ENCODE data around the gene ARMC5.
"Not testable (repeated sequence)": the region's sequence is repeated elsewhere in the genome, so short reads cannot be mapped to it uniquely, and the experiment has no call there.

Gene ARMC5

GRCh38 chr16:31480851-31481536, 21.7 kb downstream of the ARMC5 start:
- DNase-seq: peak; percentile 16 to 28

- DNase-seq: no peak
Observed at GRCh38 chr16:31483081-31483480, 23.8 kb downstream of the ARMC5 start, which contains the start of gene SLC5A2. Gene SLC5A2, plus strand, starts transcription at chr16:31483123. Its CDS starts 14 bp downstream, at chr16:31483137.

DNA sequence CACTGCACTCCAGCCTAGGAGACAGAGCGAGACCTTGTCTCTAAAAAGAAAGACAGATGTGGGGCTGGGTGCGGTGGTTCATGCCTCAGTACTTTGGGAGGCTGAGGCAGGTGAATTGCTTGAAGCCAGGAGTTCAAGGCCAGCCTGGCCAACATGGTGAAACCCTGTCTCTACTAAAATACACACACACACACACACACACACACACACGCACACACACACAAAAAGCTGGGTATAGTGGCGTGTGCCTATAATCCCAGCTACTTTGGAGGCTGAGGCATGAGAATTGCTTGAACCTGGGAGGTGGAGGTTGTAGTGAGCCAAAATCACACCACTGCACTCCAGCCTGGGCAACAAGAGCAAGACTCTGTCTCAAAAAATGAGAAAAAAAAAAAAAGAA, 24.7 kb downstream of the ARMC5 start:
- not testable (repeated sequence) for DNase-seq

GRCh38 chr16:31484491-31485171, 25.3 kb downstream of the ARMC5 start:
- no peak for DNase-seq

GRCh38 chr16:31485571-31485970, 26.3 kb downstream of the ARMC5 start:
- DNase-seq: no peak

DNA sequence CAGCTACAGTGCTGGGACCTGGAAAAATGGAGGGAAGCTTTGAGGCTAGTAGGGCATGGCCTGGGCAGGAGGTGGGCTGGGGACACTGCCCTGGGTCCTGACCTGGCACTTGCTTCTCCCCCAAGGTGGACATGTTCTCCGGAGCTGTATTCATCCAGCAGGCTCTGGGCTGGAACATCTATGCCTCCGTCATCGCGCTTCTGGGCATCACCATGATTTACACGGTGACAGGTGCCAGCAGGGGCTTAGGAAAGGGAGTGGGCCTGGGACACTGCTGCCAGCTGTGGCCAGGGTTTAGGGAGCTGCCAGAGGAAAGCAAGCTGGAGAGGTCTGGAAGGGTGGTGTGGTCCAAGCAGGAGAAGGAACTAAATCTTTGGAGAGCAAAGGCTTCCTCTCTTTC, 26.7 kb downstream of the ARMC5 start:
- DNase-seq: no peak

DNA sequence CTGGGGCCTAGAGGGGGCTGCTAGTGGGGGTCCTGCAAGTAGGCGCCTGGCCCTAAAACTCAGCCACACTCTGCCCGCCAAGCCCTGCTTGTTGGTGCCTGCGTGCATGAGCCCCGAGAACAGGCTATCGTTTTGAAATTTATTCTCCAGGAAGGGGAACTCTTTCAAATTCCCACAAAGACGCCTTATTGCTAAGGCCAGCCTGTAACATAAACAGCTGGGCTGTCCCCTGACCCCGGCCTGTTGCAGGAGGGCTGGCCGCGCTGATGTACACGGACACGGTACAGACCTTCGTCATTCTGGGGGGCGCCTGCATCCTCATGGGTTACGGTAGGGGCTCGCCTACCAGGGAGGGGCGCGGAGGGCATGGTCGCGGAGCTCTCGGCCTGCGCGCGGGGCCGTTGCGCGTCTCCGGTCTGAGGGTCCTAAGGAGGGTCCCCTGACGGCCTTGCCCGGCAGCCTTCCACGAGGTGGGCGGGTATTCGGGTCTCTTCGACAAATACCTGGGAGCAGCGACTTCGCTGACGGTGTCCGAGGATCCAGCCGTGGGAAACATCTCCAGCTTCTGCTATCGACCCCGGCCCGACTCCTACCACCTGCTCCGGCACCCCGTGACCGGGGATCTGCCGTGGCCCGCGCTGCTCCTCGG, 27.9 kb downstream of the ARMC5 start:
- DNase-seq: peak; percentile 35 to 37

- DNase-seq: peak in 1 of 2 donors; percentile 21
Observed at GRCh38 chr16:31487720-31488467, 28.6 kb downstream of the ARMC5 start.

DNA sequence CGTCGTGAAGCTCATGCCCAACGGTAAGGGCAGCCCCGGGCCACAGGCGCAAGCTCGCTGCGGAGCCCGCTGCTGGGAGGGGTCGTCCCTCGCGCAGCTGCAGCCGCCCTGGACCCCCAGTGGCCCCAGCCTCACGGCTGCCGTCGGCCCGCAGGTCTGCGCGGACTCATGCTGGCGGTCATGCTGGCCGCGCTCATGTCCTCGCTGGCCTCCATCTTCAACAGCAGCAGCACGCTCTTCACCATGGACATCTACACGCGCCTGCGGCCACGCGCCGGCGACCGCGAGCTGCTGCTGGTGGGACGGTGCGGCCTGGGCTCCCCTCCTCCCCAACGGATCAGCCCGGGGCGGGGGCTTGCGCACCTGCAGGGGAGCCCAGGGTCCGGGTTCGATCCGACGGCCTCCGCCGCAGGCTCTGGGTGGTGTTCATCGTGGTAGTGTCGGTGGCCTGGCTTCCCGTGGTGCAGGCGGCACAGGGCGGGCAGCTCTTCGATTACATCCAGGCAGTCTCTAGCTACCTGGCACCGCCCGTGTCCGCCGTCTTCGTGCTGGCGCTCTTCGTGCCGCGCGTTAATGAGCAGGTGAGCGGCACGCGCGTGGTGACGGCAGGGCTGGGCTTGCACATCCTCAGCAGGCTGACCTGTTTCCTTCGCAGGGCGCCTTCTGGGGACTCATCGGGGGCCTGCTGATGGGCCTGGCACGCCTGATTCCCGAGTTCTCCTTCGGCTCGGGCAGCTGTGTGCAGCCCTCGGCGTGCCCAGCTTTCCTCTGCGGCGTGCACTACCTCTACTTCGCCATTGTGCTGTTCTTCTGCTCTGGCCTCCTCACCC, 29.4 kb downstream of the ARMC5 start:
- no peak for DNase-seq

- no peak for DNase-seq
Observed at GRCh38 chr16:31489298-31489564, 29.9 kb downstream of the ARMC5 start.

DNA sequence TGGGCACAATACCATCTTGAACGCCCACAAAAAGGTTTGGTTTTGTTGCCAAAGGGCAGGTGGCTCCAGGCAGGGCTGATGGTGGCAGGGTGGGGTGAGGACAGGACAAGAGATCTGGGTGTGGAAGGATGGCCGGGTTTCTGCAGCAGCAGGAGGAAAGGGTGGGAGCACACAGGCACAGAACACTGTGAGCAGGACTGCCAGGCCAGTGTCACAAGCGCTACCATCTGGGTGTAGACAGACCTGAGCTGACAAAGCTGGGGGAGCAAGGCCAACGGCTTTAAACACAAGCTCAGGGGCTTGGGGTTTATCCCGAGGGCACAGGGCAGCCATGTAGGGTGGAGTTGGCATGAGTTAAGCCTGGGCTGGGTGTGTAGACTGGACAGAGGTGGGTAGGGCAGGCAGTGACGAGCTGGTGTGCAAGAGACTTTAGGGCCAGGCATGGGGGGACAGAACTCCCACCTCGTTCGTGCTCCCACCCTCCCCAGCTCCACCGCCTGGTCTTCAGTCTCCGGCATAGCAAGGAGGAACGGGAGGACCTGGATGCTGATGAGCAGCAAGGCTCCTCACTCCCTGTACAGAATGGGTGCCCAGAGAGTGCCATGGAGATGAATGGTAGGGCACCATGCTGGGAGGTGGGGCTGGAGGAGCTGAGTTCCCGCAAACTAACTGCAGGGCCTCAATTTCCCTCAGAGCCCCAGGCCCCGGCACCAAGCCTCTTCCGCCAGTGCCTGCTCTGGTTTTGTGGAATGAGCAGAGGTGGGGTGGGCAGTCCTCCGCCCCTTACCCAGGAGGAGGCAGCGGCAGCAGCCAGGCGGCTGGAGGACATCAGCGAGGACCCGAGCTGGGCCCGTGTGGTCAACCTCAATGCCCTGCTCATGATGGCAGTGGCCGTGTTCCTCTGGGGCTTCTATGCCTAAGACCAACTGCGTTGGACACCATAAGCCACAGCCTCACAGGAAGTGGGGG, 30.6 kb downstream of the ARMC5 start:
- DNase-seq: no peak

DNA sequence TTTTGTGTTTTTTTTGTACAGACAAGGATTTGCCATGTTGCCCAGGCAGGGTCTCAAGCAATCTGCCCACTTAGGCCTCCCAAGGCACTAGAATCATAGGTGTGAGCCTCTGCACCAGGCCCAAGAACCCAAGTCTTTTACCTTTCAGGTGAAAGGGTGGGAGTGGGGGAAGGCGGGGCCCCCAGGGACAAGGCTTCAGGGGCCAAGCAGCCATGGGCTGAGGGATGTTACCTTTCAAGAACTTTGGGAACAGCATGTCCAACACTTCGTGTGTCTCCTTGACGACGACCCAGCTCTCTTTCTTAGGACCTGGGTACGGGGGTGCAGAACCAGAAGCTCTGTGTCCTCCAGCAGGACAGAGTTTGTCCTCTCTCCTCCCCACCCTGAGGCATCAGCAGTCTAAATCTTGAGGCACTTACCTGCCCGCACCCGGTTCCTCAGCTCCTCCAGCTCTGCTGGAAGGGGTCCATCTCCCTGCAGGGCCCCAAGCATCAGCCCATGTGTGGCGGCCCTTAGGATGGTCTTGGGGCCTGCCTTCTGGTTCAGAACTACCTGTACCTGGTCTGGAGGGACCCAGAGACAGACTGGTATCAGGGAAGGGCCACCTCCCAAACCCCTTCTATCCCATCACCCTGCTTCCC, 32.6 kb downstream of the ARMC5 start:
- no peak for DNase-seq

DNA sequence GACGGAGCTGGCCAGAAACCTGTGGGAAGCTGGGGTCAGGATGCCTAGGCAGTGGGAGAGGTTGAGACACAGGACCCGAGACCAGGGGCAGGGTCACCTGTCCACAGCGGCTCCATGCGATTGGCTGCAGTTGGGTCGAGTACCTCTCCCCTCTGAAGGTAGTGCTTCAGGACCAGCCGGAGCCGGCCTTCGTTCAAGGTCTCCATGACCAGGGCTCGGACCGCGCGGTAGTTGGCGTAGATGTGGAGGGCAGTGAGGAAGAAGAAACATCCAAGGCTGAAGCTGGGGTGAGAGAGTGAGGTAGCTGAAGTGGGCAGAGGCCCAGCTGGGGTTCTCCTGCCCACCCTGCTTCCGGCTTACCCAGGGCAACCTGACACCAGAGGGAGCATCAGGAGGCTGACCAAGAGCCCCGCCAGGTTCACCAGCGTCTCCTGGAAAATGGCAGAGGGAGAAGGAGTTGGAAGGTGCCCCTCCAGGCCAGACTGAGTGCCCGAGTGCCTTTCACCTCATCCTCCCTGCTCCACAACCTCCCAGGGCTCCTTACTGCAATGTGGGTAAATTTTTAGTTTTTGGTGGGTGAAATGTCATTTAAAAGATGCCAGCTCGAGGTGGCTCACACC, 34.3 kb downstream of the ARMC5 start:
- no peak for DNase-seq

DNA sequence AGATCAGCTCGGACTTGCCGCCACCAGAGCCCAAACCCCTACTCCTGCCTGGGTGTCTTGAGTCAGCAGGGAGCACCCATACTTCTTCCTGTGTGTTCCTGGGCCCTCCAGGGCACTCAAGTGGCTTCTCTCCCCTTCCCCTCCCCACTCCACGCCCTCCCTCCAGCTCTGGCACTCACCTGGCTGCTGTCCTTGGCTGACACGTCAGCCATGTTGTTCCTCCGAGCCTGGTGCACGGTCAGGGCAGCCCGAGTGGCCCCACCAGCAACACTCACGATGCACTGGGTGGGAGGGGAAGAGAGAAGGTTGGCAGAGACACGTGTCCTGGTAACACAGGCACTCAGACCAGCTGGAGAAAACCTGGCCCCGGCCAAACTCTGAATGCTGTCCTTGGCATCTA, 37.4 kb downstream of the ARMC5 start:
- no peak for DNase-seq

DNA sequence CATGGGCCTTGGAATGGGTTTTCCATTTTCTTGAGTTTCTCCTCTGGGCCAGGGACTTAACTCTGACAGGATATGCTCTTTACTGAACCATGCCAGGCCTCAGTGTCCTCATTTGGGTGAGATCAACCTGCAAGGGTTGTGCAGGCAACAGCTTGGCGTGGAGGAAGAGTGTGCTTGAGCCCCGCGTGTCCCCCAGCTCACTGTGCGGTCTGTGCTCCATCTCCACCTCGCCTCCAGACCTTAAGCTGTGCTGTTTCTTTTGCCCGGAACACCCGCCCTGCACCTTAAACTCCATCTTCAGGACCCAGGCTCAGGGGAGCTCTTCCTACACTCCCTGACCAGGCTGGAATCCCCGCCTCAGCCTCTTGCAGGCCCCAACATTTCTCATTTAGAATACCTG, 39.2 kb downstream of the ARMC5 start:
- DNase-seq: no peak

GRCh38 chr16:31499928-31500327, 40.6 kb downstream of the ARMC5 start:
- no peak for DNase-seq

DNA sequence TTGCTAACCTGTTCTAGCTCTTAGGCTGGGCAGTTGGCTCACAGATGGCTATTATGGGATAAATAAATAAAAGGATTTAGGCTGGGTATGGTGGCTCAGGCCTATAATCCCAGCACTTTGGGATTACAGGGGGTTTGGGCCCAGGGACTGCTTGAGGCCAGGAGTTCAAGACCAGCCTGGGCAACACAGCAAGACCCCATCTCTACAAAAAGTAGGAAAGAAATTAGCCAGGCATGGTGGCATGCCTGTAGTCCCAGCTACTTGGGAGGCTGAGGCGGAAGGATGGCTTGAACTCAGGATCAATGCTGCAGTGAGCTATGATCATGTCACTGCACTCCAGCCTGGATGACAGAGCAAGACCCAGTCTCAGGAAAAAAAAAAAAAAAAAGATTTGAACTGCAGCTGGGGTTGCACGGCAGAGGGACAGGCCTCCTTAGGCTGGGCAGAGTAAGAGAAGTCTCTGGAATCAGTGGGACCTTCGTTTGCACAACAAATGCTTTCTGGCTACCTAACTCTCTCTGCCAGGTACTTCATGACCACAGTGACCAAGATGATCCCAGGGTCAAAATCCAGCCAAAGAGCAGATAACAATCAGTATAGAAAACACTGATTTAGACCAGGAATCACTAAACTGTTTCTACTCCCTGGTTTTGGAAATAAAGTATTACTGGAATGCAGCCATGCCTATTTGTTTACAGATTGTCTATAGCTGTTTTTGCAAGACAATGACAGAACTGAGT, 42.1 kb downstream of the ARMC5 start:
- DNase-seq: no peak

- DNase-seq: no peak
Observed at GRCh38 chr16:31501966-31502348, 42.7 kb downstream of the ARMC5 start.

DNA sequence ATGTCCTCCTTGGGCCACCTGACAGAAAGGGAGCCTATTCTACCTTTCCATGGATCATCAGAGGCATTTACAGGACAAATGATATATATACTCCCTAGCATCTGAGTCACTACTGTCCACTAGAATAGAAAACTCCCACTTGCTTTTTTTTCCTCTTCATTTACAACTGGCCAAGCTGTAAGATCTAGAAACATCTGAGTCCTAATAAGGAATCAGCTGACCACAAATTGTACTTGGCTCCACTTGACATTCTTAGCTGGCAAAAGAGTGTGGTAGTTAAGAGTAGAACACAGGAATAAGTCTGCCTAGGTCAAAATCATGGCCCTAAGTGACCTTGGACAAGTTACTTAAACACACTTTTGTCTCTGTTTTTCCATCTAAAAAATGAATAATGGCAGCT, 43.7 kb downstream of the ARMC5 start:
- no peak for DNase-seq

- DNase-seq: not testable (repeated sequence)
Observed at GRCh38 chr16:31503555-31503954, 44.3 kb downstream of the ARMC5 start.

Measured in inflammatory macrophage (primary cell).